CD4-positive, alpha-beta T cell treated with Interleukin-10 for 1 hour (primary cell): ENCODE measurements around the gene PLEKHG4B.

Source experiments
- DNase-seq: peaks from one replicate; pipeline ENCODE4 v3.0.0-alpha.2; 2020

Gene PLEKHG4B

GRCh38 chr5:76358-77169 lies 15.4 kb upstream of the PLEKHG4B start:
- no peak for DNase-seq

- no peak for DNase-seq
These were observed 14.8 kb upstream of the PLEKHG4B start for GRCh38 chr5:77170-77501.

- no peak for DNase-seq
These were observed 14.4 kb upstream of the PLEKHG4B start for GRCh38 chr5:77546-77945.

GRCh38 chr5:77957-78804 lies 13.8 kb upstream of the PLEKHG4B start:
- peak; percentile 3 for DNase-seq

GRCh38 chr5:78805-79149 lies 13.2 kb upstream of the PLEKHG4B start:
- no peak for DNase-seq

GRCh38 chr5:79263-79662 lies 12.7 kb upstream of the PLEKHG4B start:
- DNase-seq, result no peak

- no peak for DNase-seq
These were observed 12.1 kb upstream of the PLEKHG4B start for GRCh38 chr5:79821-80220.

- no peak for DNase-seq
These were observed 10.5 kb upstream of the PLEKHG4B start for GRCh38 chr5:81391-82021.

- no peak for DNase-seq
These were observed 9.9 kb upstream of the PLEKHG4B start for GRCh38 chr5:82097-82496.

- no peak for DNase-seq
These were observed 9.4 kb upstream of the PLEKHG4B start for GRCh38 chr5:82570-82969.

GRCh38 chr5:83029-83428 lies 8.9 kb upstream of the PLEKHG4B start:
- DNase-seq, result no peak

- DNase-seq, result no peak
These were observed 6.5 kb upstream of the PLEKHG4B start for GRCh38 chr5:85334-85995.

GRCh38 chr5:89337-90286 lies 2.4 kb upstream of the PLEKHG4B start:
- DNase-seq, result no peak

GRCh38 chr5:90590-91547 lies 1.1 kb upstream of the PLEKHG4B start:
- no peak for DNase-seq

GRCh38 chr5:92401-93220 lies 643 bp downstream of the PLEKHG4B start:
- no peak for DNase-seq

- no peak for DNase-seq
These were observed 1.4 kb downstream of the PLEKHG4B start for GRCh38 chr5:93221-93980.

- no peak for DNase-seq
These were observed 2.3 kb downstream of the PLEKHG4B start for GRCh38 chr5:94113-94892.

GRCh38 chr5:95241-95980 lies 3.4 kb downstream of the PLEKHG4B start:
- DNase-seq, result no peak
